ENCODE data around the gene ERAP2.

DNA sequence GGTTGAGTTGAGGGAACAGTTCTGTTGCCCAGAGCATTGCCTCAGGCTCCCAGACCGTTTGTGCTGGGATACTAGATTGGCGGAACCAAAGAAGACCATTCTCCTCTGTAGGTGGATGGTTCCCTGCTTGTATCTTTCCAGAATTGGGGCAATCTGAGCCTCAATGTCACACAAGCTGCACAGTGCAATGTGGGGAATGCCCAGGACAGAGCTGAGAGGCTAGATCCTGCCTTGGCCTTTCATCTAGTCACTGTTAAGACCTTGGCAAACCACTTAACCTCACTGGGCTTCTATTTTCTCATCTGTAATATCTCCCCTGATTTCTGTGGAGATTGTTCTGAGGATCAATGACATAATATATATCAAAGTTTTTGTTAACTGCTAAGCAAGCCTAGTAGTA is 16.9 kb upstream of the ERAP2 start:
- TF ChIP-seq, protein P1, sequence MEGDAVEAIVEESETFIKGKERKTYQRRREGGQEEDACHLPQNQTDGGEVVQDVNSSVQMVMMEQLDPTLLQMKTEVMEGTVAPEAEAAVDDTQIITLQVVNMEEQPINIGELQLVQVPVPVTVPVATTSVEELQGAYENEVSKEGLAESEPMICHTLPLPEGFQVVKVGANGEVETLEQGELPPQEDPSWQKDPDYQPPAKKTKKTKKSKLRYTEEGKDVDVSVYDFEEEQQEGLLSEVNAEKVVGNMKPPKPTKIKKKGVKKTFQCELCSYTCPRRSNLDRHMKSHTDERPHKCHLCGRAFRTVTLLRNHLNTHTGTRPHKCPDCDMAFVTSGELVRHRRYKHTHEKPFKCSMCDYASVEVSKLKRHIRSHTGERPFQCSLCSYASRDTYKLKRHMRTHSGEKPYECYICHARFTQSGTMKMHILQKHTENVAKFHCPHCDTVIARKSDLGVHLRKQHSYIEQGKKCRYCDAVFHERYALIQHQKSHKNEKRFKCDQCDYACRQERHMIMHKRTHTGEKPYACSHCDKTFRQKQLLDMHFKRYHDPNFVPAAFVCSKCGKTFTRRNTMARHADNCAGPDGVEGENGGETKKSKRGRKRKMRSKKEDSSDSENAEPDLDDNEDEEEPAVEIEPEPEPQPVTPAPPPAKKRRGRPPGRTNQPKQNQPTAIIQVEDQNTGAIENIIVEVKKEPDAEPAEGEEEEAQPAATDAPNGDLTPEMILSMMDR (conservative IDR thresholded peaks at IDR 0.05): no peak
- no peak for TF ChIP-seq ZFX (IDR thresholded peaks at IDR 0.05)
